ENCODE results near the gene ASB18. TPM values are rescaled to one million over a fixed set of nuclear protein-coding genes. Genes with fewer than 3 reads are reported as not detected.

The ASB18 gene
- total RNA-seq, 4 donors from 2014 or later, result not detected

DNA sequence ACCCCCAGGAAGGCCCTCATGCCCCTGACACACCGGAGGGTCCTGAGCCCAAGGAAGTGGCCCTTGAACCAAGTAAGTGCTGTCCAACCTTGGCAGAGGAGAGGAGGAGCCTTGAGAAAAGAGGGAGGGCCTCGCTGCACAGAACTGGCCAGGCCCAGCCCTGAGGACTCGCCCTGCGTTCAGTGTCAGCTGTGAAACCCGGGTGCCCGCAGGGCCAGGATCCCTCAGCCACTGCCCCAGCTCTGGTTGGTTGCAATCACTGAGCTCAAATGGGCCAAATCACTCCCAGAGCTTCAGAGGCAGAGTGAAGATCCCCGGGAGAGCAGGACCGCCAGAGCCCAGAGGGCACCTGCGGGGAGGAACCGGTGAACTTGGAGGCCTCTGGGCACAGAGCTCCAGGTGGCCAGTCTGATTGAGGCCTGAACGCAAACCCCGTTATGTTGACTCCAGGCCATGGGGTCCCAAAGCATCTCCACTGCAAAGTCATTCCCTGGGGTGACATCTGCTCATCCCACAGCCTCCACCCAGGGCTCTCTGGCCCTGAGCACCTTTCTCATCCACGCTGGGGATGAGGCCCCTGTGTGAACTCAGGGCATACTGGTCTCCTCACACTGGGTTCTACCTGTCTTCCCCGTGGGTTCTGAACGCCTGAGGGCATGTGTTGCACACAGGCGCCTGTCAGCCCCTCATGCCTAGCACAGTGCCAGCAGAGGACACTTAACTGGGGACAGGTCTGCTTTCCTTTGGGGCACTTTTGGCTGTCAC is 107.9 kb downstream of the ASB18 start:
- H3K27me3 ChIP-seq, result peaks cover 0 to 12% of the 10 kb centered on the region in 2 donors

DNA sequence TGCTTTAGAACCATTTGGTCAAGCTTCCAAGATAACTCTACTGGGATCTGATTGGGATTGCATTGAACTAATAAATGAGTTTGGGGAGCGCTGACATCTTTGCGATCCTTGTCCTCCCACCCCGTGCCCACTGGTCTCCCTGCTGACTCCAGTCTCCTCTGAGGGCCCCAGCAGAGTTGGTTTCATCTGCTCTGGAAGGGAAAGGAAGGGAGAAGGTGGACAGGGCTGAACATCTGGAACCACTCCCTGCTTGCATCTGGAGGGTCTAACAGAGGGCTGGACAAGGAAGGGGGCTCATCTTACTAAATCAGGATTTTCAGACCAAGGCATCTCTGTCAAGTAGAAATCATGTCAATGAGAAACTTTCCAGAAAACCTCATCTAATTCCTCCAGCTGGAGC is 108.8 kb downstream of the ASB18 start:
- Histone ChIP-seq H3K4me1 (no peaks in the 10 kb centered on the region), H3K36me3 (no peaks in the 10 kb centered on the region), H3K4me3 (no peak overlapping the region), H3K27ac (no peak overlapping the region), H3K27me3 (peaks cover 0 to 9% of the 10 kb centered on the region in 2 donors), H3K9me3 (peaks cover 0 to 12% (median 0%) of the 10 kb centered on the region in 4 donors)
- no peak for DNase-seq
- TF ChIP-seq CTCF (IDR thresholded peaks at IDR 0.05) (no peak), POLR2A (IDR thresholded peaks at IDR 0.05) (no peak)

More for the DNA sequence above, 107.9 kb downstream of the ASB18 start:
- Histone ChIP-seq H3K27ac (no peak overlapping the region), H3K4me1 (no peaks in the 10 kb centered on the region), H3K36me3 (no peaks in the 10 kb centered on the region), H3K4me3 (no peak overlapping the region), H3K9me3 (peaks cover 0 to 12% (median 0%) of the 10 kb centered on the region in 4 donors)
- TF ChIP-seq POLR2A (IDR thresholded peaks at IDR 0.05), result no peak
- TF ChIP-seq CTCF (IDR thresholded peaks at IDR 0.05), result no peak
- no peak for DNase-seq

DNA sequence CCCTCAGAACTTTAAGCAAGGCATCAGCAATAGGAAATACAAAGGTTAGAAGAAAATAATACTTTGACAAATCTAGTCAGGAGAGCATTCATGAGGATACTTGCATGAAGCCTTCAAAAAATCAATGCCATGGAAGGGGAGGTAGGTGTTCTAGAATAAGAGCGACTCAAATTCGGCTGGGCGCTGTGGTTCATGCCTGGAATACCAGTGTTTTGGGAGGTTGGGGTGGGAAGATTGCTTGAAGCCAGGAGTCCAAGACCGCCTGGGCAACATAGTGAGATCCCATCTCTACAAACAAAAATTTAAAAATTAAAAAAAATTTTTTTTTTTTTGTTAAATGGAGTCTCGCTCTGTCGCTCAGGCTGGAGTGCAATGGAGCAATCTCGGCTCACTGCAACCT is 117.8 kb downstream of the ASB18 start:
- H3K27me3 ChIP-seq, result no peaks in the 10 kb centered on the region
- H3K4me1 ChIP-seq, result no peaks in the 10 kb centered on the region
- TF ChIP-seq CTCF (IDR thresholded peaks at IDR 0.05) (no peak), POLR2A (IDR thresholded peaks at IDR 0.05) (no peak)
- no peaks in the 10 kb centered on the region for H3K36me3 ChIP-seq
- H3K9me3 ChIP-seq, result no peaks in the 10 kb centered on the region
- no peak for DNase-seq
- no peak overlapping the region for H3K4me3 ChIP-seq
- no peak overlapping the region for H3K27ac ChIP-seq

DNA sequence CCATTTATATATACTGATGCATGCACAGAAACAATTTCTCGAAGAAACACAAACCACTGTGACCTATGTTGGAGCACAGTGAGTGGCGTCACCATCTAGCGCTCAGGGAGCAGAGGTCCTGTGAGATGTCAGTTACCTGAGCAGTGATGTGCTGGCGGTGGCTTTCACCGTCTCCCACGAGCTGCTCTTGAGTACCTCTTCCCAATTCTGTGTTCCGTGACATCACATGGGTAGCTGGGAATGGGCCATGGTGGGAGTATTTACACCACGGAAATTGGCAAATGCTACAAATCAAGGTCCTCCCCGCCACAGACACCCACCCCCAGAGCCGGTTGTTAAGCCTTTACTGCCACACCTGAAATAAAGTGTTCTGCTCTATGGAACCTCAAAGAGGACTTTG is 120.4 kb downstream of the ASB18 start:
- TF ChIP-seq POLR2A (IDR thresholded peaks at IDR 0.05) (no peak), CTCF (IDR thresholded peaks at IDR 0.05) (no peak)
- no peaks in the 10 kb centered on the region for H3K4me1 ChIP-seq
- H3K27ac ChIP-seq, result no peak overlapping the region
- H3K9me3 ChIP-seq, result no peaks in the 10 kb centered on the region
- no peaks in the 10 kb centered on the region for H3K36me3 ChIP-seq
- H3K4me3 ChIP-seq, result no peak overlapping the region
- no peaks in the 10 kb centered on the region for H3K27me3 ChIP-seq
- no peak for DNase-seq

Small RNA genes within 50 kb of the gene (small RNA-seq; reads per million reads assigned to genes)
- 0 reads per million in 2 donors for gene RF00019
- gene RNU1-31P, result 0 reads per million in 2 donors

Other genes starting within 250 kb of the ASB18 start
- not detected for gene GBX2, start 96.0 kb downstream of the ASB18 start, total RNA-seq

All from Peyer's patch (tissue), 4 donors.